Measurements from ENCODE around the gene COL25A1.

The COL25A1 gene

GRCh38 chr4:108946237-108946636 lies 356.2 kb downstream of the COL25A1 start:
- no peak for TF ChIP-seq CTCF (IDR thresholded peaks at IDR 0.05; ENCODE audit: borderline replicate concordance, control extremely low read depth, extremely low read depth, insufficient read depth, missing control alignments)
- no peak for DNase-seq (ENCODE audit: low spot score)
- in situ Hi-C loops (cut with MboI; ENCODE audit: low sequenced_read_pairs, unreplicated experiment): no loop called here

- no peak for TF ChIP-seq CTCF (IDR thresholded peaks at IDR 0.05; ENCODE audit: borderline replicate concordance, control extremely low read depth, extremely low read depth, insufficient read depth, missing control alignments)
- in situ Hi-C loops (cut with MboI; ENCODE audit: low sequenced_read_pairs, unreplicated experiment): no loop called here
- no peak for DNase-seq (ENCODE audit: low spot score)
Measured at GRCh38 chr4:108943976-108944591, 358.4 kb downstream of the COL25A1 start.

GRCh38 chr4:108943371-108943770 lies 359.1 kb downstream of the COL25A1 start:
- in situ Hi-C loops (cut with MboI; ENCODE audit: low sequenced_read_pairs, unreplicated experiment): no loop called here
- no peak for DNase-seq (ENCODE audit: low spot score)
- TF ChIP-seq CTCF (IDR thresholded peaks at IDR 0.05; ENCODE audit: borderline replicate concordance, control extremely low read depth, extremely low read depth, insufficient read depth, missing control alignments): no peak

- in situ Hi-C loops (cut with MboI; ENCODE audit: low sequenced_read_pairs, unreplicated experiment): no loop called here
- no peak for DNase-seq (ENCODE audit: low spot score)
- no peak for TF ChIP-seq CTCF (IDR thresholded peaks at IDR 0.05; ENCODE audit: borderline replicate concordance, control extremely low read depth, extremely low read depth, insufficient read depth, missing control alignments)
Measured at GRCh38 chr4:108941904-108942430, 360.5 kb downstream of the COL25A1 start.

GRCh38 chr4:108940634-108941033 lies 361.8 kb downstream of the COL25A1 start:
- in situ Hi-C loops (cut with MboI; ENCODE audit: low sequenced_read_pairs, unreplicated experiment): no loop called here
- DNase-seq (ENCODE audit: low spot score): no peak

GRCh38 chr4:108940149-108940548 lies 362.3 kb downstream of the COL25A1 start:
- no peak for TF ChIP-seq CTCF (IDR thresholded peaks at IDR 0.05; ENCODE audit: borderline replicate concordance, control extremely low read depth, extremely low read depth, insufficient read depth, missing control alignments)
- in situ Hi-C loops (cut with MboI; ENCODE audit: low sequenced_read_pairs, unreplicated experiment): no loop called here
- DNase-seq (ENCODE audit: low spot score): no peak

More at GRCh38 chr4:108940634-108941033, 361.8 kb downstream of the COL25A1 start:
- TF ChIP-seq CTCF (IDR thresholded peaks at IDR 0.05; ENCODE audit: borderline replicate concordance, control extremely low read depth, extremely low read depth, insufficient read depth, missing control alignments): no peak

Measured in GM13976 (cell line).